DMS153 treated with DMSO at 0.1 percent for 48 hours (cell line): ENCODE data around the gene RTL10.

Source experiments
- DNase-seq: peaks from one replicate; lab custom pipeline; 2025; ENCODE audit not compliant: unreplicated experiment; lab: John Stamatoyannopoulos, UW

Gene RTL10

GRCh38 chr22:19812910-19813309, 41.8 kb downstream of the RTL10 start:
- DNase-seq, result no peak

- DNase-seq, result no peak
Observed at GRCh38 chr22:19811811-19812771, 42.6 kb downstream of the RTL10 start.

- no peak for DNase-seq
Observed at GRCh38 chr22:19811211-19811621, 43.5 kb downstream of the RTL10 start.

- no peak for DNase-seq
Observed at GRCh38 chr22:19810381-19811201, 44.1 kb downstream of the RTL10 start.

GRCh38 chr22:19809741-19810140, 44.9 kb downstream of the RTL10 start:
- no peak for DNase-seq

- DNase-seq, result no peak
Observed at GRCh38 chr22:19808873-19809478, 45.7 kb downstream of the RTL10 start.

- DNase-seq, result no peak
Observed at GRCh38 chr22:19807914-19808872, 46.5 kb downstream of the RTL10 start.

GRCh38 chr22:19807161-19807913, 47.3 kb downstream of the RTL10 start:
- no peak for DNase-seq

GRCh38 chr22:19806213-19807160, 48.2 kb downstream of the RTL10 start:
- peak; percentile 31 for DNase-seq

GRCh38 chr22:19805821-19806212, 48.9 kb downstream of the RTL10 start:
- DNase-seq, result no peak
